Activated CD4-positive, alpha-beta T cell treated with anti-CD3 and anti-CD28 coated beads, Interleukin-2, amount 10 ng/mL, durations not matched to agents 7 days and 5 days (primary cell): ENCODE data around the gene CCDC169. TPM values are rescaled to one million over a fixed set of nuclear protein-coding genes. Genes with fewer than 3 reads are reported as not detected.

Experiments used
- CTCF ChIA-PET: fragments of 350-600 bp; sonication (Branson Sonifier 250); formaldehyde crosslinking; loops from one replicate; lab custom pipeline; 2021; ENCODE audit warnings: antibody characterized with exemption; lab: Charles Lee
- POLR2A ChIA-PET: fragments of 350-600 bp; sonication (Branson Sonifier 250); formaldehyde crosslinking; loops from one replicate; lab custom pipeline; 2021; ENCODE audit warnings: antibody characterized with exemption; lab: Charles Lee
- DNase-seq: peaks from one replicate; pipeline ENCODE4 v3.0.0-alpha.2; 2020
- H3K27ac Mint-ChIP-seq: one replicate; pipeline ENCODE4 v1.8.0; 2021; ENCODE audit warnings: mild to moderate bottlenecking, moderate library complexity, mixed read lengths
- H3K27me3 Mint-ChIP-seq: one replicate; pipeline ENCODE4 v1.8.0; 2021; ENCODE audit warnings: mixed read lengths
- H3K36me3 Mint-ChIP-seq: one replicate; pipeline ENCODE4 v1.8.0; 2021; ENCODE audit warnings: low read depth, mixed read lengths
- H3K4me1 Mint-ChIP-seq: one replicate; pipeline ENCODE4 v1.8.0; 2021; ENCODE audit warnings: mixed read lengths
- H3K4me3 Mint-ChIP-seq: one replicate; pipeline ENCODE4 v1.8.0; 2021; ENCODE audit warnings: mild to moderate bottlenecking, moderate library complexity, mixed read lengths
- H3K9me3 Mint-ChIP-seq: one replicate; pipeline ENCODE4 v1.8.0; 2021; ENCODE audit warnings: mixed read lengths
- total RNA-seq, 2 experiments: library from RNA; stranded (reverse); gene quantifications; one replicate each; pipeline ENCODE4 v1.2.3, GENCODE V29; 2021

The CCDC169 gene
- total RNA-seq, 2 experiments from 2014 or later: 0.17 TPM; not detected in 1

DNA sequence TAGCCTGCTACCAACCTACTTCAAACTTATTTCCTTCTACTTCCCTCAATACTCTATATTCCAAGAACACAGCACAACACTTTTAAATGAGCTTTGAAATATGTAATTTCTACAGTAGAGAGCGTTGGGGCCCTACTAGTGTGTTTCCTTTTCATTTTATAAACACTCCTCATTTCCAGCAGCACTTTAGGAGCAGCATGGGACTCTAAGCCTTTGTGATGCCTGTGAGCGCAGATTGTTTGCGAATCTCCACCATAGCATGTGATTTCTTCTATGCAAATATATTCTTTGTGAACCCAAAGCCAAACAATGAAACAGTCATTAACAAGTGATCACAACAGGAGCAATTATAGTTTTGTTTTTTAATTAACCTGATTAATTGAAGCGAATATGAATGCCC is 86.9 kb downstream of the CCDC169 start:
- H3K27me3 Mint-ChIP-seq: no peaks in the 10 kb centered on the region
- H3K4me3 Mint-ChIP-seq: no peak overlapping the region
- POLR2A ChIA-PET: no interaction called here
- no peak for DNase-seq
- CTCF ChIA-PET: no interaction called here
- H3K9me3 Mint-ChIP-seq: peaks cover 2% of the 10 kb centered on the region
- no peaks in the 10 kb centered on the region for H3K36me3 Mint-ChIP-seq
- H3K4me1 Mint-ChIP-seq: no peaks in the 10 kb centered on the region
- H3K27ac Mint-ChIP-seq: no peak overlapping the region

DNA sequence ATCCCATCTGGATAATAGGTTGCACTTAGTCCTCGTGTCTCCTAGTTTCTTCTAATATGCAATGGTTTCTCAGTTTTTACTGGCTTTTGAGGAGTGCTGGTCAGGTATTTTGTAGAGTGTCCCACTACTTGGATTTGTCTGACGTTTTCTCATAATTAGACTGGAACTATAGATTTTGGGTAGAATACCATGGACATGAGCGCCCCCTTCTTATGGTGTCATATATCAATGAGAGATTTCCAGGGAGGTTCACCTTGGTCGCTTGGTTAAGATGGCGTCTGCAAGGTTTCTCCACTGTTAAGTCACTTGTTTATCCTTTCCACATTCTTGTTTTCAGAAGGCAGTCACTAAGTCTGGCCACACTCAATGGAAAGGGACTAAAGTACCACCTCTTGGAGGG is 89.9 kb downstream of the CCDC169 start:
- H3K36me3 Mint-ChIP-seq: no peaks in the 10 kb centered on the region
- POLR2A ChIA-PET: no interaction called here

GRCh38 chr13:36193151-36193855 is 104.3 kb downstream of the CCDC169 start:
- H3K4me1 Mint-ChIP-seq: no peaks in the 10 kb centered on the region
- no peak for DNase-seq
- ChIA-PET POLR2A (no interaction called here), CTCF (no interaction called here)
- H3K9me3 Mint-ChIP-seq: no peaks in the 10 kb centered on the region
- no peaks in the 10 kb centered on the region for H3K27me3 Mint-ChIP-seq
- H3K36me3 Mint-ChIP-seq: no peaks in the 10 kb centered on the region
- no peak overlapping the region for H3K4me3 Mint-ChIP-seq
- H3K27ac Mint-ChIP-seq: no peak overlapping the region

More for the DNA sequence above, 89.9 kb downstream of the CCDC169 start:
- no peak overlapping the region for H3K4me3 Mint-ChIP-seq
- no peak overlapping the region for H3K27ac Mint-ChIP-seq
- no peaks in the 10 kb centered on the region for H3K27me3 Mint-ChIP-seq
- CTCF ChIA-PET: no interaction called here
- no peaks in the 10 kb centered on the region for H3K4me1 Mint-ChIP-seq
- H3K9me3 Mint-ChIP-seq: no peaks in the 10 kb centered on the region
- DNase-seq: no peak

GRCh38 chr13:36192166-36192565 is 105.4 kb downstream of the CCDC169 start:
- Mint-ChIP-seq H3K9me3 (no peaks in the 10 kb centered on the region), H3K4me1 (no peaks in the 10 kb centered on the region), H3K4me3 (no peak overlapping the region), H3K27ac (no peak overlapping the region), H3K27me3 (no peaks in the 10 kb centered on the region), H3K36me3 (no peaks in the 10 kb centered on the region)
- DNase-seq: no peak
- ChIA-PET CTCF (no interaction called here), POLR2A (no interaction called here)

DNA sequence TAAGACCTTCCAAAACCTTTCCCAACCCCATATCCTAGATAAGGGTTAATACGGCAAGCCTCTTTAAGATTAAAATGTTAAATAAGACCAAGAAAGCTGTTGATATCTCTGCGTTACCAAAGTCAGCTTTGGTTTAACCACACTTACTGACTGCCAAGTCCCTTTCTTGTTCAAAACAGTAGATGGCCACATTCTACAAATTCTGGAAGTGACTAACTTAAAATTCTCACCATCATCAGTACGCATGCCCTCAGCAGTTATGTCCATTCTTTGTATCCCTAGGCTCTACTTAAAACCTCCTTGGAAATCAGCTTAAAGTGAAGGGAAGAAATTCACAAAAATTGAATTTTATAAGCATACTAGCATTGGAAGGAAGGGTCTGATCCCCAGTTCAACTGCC is 106.8 kb downstream of the CCDC169 start:
- H3K4me1 Mint-ChIP-seq: no peaks in the 10 kb centered on the region
- H3K27ac Mint-ChIP-seq: no peak overlapping the region
- no peaks in the 10 kb centered on the region for H3K36me3 Mint-ChIP-seq
- H3K4me3 Mint-ChIP-seq: no peak overlapping the region
- H3K9me3 Mint-ChIP-seq: no peaks in the 10 kb centered on the region
- CTCF ChIA-PET: no interaction called here
- POLR2A ChIA-PET: no interaction called here
- no peak for DNase-seq
- H3K27me3 Mint-ChIP-seq: no peaks in the 10 kb centered on the region

GRCh38 chr13:36188441-36188840 is 109.2 kb downstream of the CCDC169 start:
- Mint-ChIP-seq H3K4me1 (no peaks in the 10 kb centered on the region), H3K9me3 (no peaks in the 10 kb centered on the region)

GRCh38 chr13:36183901-36184300 is 113.7 kb downstream of the CCDC169 start:
- Mint-ChIP-seq H3K4me3 (no peak overlapping the region), H3K27ac (no peak overlapping the region), H3K9me3 (no peaks in the 10 kb centered on the region), H3K4me1 (no peaks in the 10 kb centered on the region), H3K27me3 (no peaks in the 10 kb centered on the region), H3K36me3 (no peaks in the 10 kb centered on the region)
- no peak for DNase-seq
- ChIA-PET CTCF (no interaction called here), POLR2A (no interaction called here)

More at GRCh38 chr13:36188441-36188840, 109.2 kb downstream of the CCDC169 start:
- CTCF ChIA-PET: no interaction called here
- H3K4me3 Mint-ChIP-seq: no peak overlapping the region
- no peak for DNase-seq
- H3K27ac Mint-ChIP-seq: no peak overlapping the region
- H3K27me3 Mint-ChIP-seq: no peaks in the 10 kb centered on the region
- POLR2A ChIA-PET: no interaction called here
- H3K36me3 Mint-ChIP-seq: no peaks in the 10 kb centered on the region

Other genes with a start within 250 kb of the CCDC169 start
- gene DCLK1, start 166.4 kb downstream of the CCDC169 start, total RNA-seq: not detected
- gene SOHLH2, start 83.3 kb downstream of the CCDC169 start, total RNA-seq: not detected
- 10 to 100 TPM; 20.9 to 24.9 TPM for gene SPART, start 48.6 kb upstream of the CCDC169 start, total RNA-seq
- under 1 TPM; 0.50 to 0.83 TPM for gene CCNA1, start 134.7 kb upstream of the CCDC169 start, total RNA-seq